Measurements from ENCODE around the gene SRPK2.

- no peak for TF ChIP-seq CTCF (conservative IDR thresholded peaks at IDR 0.05; ENCODE audit: low read length)
- no peak for TF ChIP-seq EZH2phosphoT487 (IDR thresholded peaks at IDR 0.05; ENCODE audit: borderline replicate concordance)
Observed at GRCh38 chr7:105178928-105179541, 209.7 kb downstream of the SRPK2 start.

All from Loucy (cell line).